HepG2 (cell line): ENCODE data around the gene ZXDC. TPM values are rescaled to one million over a fixed set of nuclear protein-coding genes. Genes with fewer than 3 reads are reported as not detected.

Source experiments
- ATF7 ChIP-seq, 2 experiments: fragments of 450-650 bp in 1 of 2; sonication (generic) in 1 of 2; formaldehyde crosslinking in 1 of 2; IDR thresholded peaks; 2 replicates each; pipeline versions ENCODE4 v1.4.0 to v1.6.1; 2016 to 2020; ENCODE audit warnings: antibody characterized with exemption in 1 of 2, mild to moderate bottlenecking in 1 of 2, missing genetic modification reagents in 1 of 2
- CBFB ChIP-seq: sonication (generic); formaldehyde crosslinking; IDR thresholded peaks from 2 replicates; pipeline ENCODE4 v1.4.0; 2020; ENCODE audit warnings: missing genetic modification reagents
- ETV6 ChIP-seq: sonication (generic); formaldehyde crosslinking; conservative IDR thresholded peaks from 2 replicates; pipeline ENCODE4 v1.4.0; 2020; ENCODE audit warnings: missing genetic modification reagents
- KLF11 ChIP-seq: IDR thresholded peaks from 2 replicates; pipeline ENCODE4 v1.6.1; 2016; ENCODE audit warnings: missing compliant biosample characterization
- MED1 ChIP-seq: sonication (generic); formaldehyde crosslinking; IDR thresholded peaks from 2 replicates; pipeline ENCODE4 v1.4.0; 2020; ENCODE audit warnings: missing genetic modification reagents
- MED8 ChIP-seq: sonication (generic); formaldehyde crosslinking; IDR thresholded peaks from 2 replicates; pipeline ENCODE4 v1.8.1; 2023; ENCODE audit warnings: mild to moderate bottlenecking, missing genetic modification reagents; ENCODE audit not compliant: insufficient replicate concordance
- MEIS2 ChIP-seq: sonication (generic); formaldehyde crosslinking; IDR thresholded peaks from 2 replicates; pipeline ENCODE4 v1.9.0; 2021; ENCODE audit warnings: mild to moderate bottlenecking, missing genetic modification reagents
- NFE2L2 ChIP-seq: fragments of 150-350 bp; IDR thresholded peaks from 2 replicates; pipeline ENCODE4 v1.6.1; 2014; ENCODE audit warnings: low read length
- PHF8 ChIP-seq: sonication (generic); formaldehyde crosslinking; IDR thresholded peaks from 2 replicates; pipeline ENCODE4 v1.5.0; 2020; ENCODE audit warnings: missing genetic modification reagents
- TP53 ChIP-seq: sonication (generic); formaldehyde crosslinking; conservative IDR thresholded peaks from 2 replicates; pipeline ENCODE4 v1.4.0; 2020; ENCODE audit warnings: missing genetic modification reagents
- YEATS4 ChIP-seq: sonication (generic); formaldehyde crosslinking; IDR thresholded peaks from 2 replicates; pipeline ENCODE4 v1.4.0; 2020; ENCODE audit warnings: missing genetic modification reagents, borderline replicate concordance
- ZNF160 ChIP-seq: sonication (generic); formaldehyde crosslinking; IDR thresholded peaks from 2 replicates; pipeline ENCODE4 v1.8.0; 2022; ENCODE audit warnings: mild to moderate bottlenecking, inconsistent platforms, missing genetic modification reagents
- ZNF230 ChIP-seq: sonication (generic); formaldehyde crosslinking; IDR thresholded peaks from 2 replicates; pipeline ENCODE4 v1.4.0; 2020; ENCODE audit warnings: mild to moderate bottlenecking, missing genetic modification reagents
- ZNF430 ChIP-seq: sonication (generic); formaldehyde crosslinking; IDR thresholded peaks from 2 replicates; pipeline ENCODE4 v1.9.0; 2021; ENCODE audit warnings: mild to moderate bottlenecking, missing genetic modification reagents
- ZNF577 ChIP-seq: sonication (generic); formaldehyde crosslinking; IDR thresholded peaks from 2 replicates; pipeline ENCODE4 v1.4.0; 2020; ENCODE audit warnings: mild to moderate bottlenecking, low read depth, missing genetic modification reagents, borderline replicate concordance
- ZNF629 ChIP-seq: sonication (generic); formaldehyde crosslinking; conservative IDR thresholded peaks from 2 replicates; pipeline ENCODE4 v1.5.0; 2020; ENCODE audit warnings: missing genetic modification reagents
- polyA plus RNA-seq, 8 experiments: library from polyadenylated mRNA; depleted of rRNA in 3 of 8; stranded (reverse) in 7 of 8; unstranded in 1 of 8; fragments of >200 nt; fragmentation: Illumina TruSeq in 4 of 8; extraction: Trizol in 4 of 8; gene quantifications; 2 replicates each; pipeline versions ENCODE4 v1.2.1 to v1.2.3, GENCODE V29; 2011 to 2016; ENCODE audit warnings: low read depth in 4 of 8, missing spikeins in 1 of 8, mixed read lengths in 1 of 8; ENCODE audit not compliant: insufficient read depth in 1 of 8
- total RNA-seq, 5 experiments: library from RNA; depleted of rRNA; stranded (reverse); fragments of >200 nt; fragmentation: Illumina TruSeq; extraction: Trizol; gene quantifications; 2 replicates each; pipeline ENCODE4 v1.2.3, GENCODE V29; 2016; ENCODE audit warnings: low read depth in 1 of 5
- TF ChIP-seq, protein P1 (sequence below): sonication (generic); formaldehyde crosslinking; IDR thresholded peaks from 2 replicates; pipeline ENCODE4 v1.4.0; 2020; ENCODE audit warnings: missing genetic modification reagents, mild to moderate bottlenecking, borderline replicate concordance
- TF ChIP-seq, protein P2 (sequence below): sonication (generic); formaldehyde crosslinking; conservative IDR thresholded peaks from 2 replicates; pipeline ENCODE4 v1.8.0; 2022; ENCODE audit warnings: low read depth, missing genetic modification reagents
- TF ChIP-seq, protein P3 (sequence below): IDR thresholded peaks from 2 replicates; pipeline ENCODE4 v1.6.1; 2016; ENCODE audit warnings: missing compliant biosample characterization, missing genetic modification reagents, borderline replicate concordance
- TF ChIP-seq, protein P4 (sequence below): sonication (generic); formaldehyde crosslinking; IDR thresholded peaks from 2 replicates; pipeline ENCODE4 v1.4.0; 2020; ENCODE audit warnings: low read depth, mild to moderate bottlenecking, missing genetic modification reagents
- TF ChIP-seq, protein P5 (sequence below), 2 experiments: sonication (generic) in 1 of 2; formaldehyde crosslinking in 1 of 2; IDR thresholded peaks; 2 replicates each; pipeline versions ENCODE4 v1.4.0 to v1.6.1; 2018 to 2020; ENCODE audit warnings: missing genetic modification reagents in 2 of 2, borderline replicate concordance in 1 of 2, low read depth in 1 of 2, mild to moderate bottlenecking in 1 of 2, missing biosample characterization in 1 of 2

The ZXDC gene
- total and polyA plus RNA-seq, 2 of the 13 experiments (the other 11 are each of a cell fraction or from before 2014, with no cell fraction given), result 17.6 to 21.2 TPM

DNA sequence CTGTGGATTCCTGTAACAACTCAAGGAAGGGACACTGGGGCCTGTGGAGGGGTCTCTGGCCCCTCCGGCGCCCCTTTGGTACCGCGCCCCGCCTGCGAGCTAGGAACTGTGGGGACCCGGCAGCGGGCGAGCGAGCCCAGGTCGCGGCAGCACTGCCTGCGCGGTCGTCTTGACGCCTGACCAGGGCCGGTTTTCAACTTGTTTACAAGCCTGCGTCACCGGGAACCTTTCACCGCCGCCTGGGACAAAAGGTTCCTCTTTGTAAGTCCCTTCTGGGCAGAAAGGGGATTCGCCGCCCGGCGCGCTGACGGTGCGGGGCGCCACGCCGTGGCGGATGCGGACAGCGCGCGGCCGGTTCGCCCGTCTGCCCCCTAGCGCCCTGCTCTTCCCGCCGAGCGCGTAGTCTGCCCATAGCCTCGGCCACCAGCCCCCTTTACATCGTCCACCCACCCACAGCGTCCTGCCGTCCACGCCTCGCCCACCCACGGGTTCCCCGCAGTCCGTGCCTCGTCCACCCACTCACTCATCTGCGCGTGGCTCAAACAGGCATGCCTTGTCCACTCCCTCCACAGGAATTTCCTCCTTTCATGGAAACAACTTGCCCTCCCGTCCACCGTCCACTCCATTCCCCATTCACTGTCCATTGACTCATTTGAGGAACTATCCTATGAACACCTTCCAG is 86.4 kb downstream of the ZXDC start (continued):
- TF ChIP-seq, protein P1, sequence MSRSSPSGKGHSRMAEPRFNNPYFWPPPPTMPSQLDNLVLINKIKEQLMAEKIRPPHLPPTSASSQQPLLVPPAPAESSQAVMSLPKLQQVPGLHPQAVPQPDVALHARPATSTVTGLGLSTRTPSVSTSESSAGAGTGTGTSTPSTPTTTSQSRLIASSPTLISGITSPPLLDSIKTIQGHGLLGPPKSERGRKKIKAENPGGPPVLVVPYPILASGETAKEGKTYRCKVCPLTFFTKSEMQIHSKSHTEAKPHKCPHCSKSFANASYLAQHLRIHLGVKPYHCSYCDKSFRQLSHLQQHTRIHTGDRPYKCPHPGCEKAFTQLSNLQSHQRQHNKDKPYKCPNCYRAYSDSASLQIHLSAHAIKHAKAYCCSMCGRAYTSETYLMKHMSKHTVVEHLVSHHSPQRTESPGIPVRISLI, result no peak
- TF ChIP-seq TP53, result no peak
- peak; percentile 48 for TF ChIP-seq MED8 (CRISPR knock-in tag)
- TF ChIP-seq, protein P2, sequence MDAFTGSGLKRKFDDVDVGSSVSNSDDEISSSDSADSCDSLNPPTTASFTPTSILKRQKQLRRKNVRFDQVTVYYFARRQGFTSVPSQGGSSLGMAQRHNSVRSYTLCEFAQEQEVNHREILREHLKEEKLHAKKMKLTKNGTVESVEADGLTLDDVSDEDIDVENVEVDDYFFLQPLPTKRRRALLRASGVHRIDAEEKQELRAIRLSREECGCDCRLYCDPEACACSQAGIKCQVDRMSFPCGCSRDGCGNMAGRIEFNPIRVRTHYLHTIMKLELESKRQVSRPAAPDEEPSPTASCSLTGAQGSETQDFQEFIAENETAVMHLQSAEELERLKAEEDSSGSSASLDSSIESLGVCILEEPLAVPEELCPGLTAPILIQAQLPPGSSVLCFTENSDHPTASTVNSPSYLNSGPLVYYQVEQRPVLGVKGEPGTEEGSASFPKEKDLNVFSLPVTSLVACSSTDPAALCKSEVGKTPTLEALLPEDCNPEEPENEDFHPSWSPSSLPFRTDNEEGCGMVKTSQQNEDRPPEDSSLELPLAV (CRISPR knock-in tag), result no peak
- TF ChIP-seq, protein P3, sequence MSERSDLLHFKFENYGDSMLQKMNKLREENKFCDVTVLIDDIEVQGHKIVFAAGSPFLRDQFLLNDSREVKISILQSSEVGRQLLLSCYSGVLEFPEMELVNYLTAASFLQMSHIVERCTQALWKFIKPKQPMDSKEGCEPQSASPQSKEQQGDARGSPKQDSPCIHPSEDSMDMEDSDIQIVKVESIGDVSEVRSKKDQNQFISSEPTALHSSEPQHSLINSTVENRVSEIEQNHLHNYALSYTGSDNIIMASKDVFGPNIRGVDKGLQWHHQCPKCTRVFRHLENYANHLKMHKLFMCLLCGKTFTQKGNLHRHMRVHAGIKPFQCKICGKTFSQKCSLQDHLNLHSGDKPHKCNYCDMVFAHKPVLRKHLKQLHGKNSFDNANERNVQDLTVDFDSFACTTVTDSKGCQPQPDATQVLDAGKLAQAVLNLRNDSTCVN (CRISPR knock-in tag), result 0 out of 2 replicates have a peak, but pooled peaks have one; percentile 30
- no peak for TF ChIP-seq KLF11 (CRISPR knock-in tag)
- peak; percentile 86; the same call in 1 of the 2 replicates for TF ChIP-seq ZNF160 (CRISPR knock-in tag)
- no peak for TF ChIP-seq ZNF577 (CRISPR knock-in tag)
- TF ChIP-seq, protein P4, sequence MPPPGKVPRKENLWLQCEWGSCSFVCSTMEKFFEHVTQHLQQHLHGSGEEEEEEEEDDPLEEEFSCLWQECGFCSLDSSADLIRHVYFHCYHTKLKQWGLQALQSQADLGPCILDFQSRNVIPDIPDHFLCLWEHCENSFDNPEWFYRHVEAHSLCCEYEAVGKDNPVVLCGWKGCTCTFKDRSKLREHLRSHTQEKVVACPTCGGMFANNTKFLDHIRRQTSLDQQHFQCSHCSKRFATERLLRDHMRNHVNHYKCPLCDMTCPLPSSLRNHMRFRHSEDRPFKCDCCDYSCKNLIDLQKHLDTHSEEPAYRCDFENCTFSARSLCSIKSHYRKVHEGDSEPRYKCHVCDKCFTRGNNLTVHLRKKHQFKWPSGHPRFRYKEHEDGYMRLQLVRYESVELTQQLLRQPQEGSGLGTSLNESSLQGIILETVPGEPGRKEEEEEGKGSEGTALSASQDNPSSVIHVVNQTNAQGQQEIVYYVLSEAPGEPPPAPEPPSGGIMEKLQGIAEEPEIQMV (CRISPR knock-in tag), result peak; percentile 76; the same call in 1 of the 2 replicates
- TF ChIP-seq PHF8 (CRISPR knock-in tag), result no peak
- TF ChIP-seq ZNF230 (CRISPR knock-in tag), result peak; percentile 86; the same call in 1 of the 2 replicates
- TF ChIP-seq MEIS2 (CRISPR knock-in tag), result peak; percentile 60
- TF ChIP-seq, protein P5, sequence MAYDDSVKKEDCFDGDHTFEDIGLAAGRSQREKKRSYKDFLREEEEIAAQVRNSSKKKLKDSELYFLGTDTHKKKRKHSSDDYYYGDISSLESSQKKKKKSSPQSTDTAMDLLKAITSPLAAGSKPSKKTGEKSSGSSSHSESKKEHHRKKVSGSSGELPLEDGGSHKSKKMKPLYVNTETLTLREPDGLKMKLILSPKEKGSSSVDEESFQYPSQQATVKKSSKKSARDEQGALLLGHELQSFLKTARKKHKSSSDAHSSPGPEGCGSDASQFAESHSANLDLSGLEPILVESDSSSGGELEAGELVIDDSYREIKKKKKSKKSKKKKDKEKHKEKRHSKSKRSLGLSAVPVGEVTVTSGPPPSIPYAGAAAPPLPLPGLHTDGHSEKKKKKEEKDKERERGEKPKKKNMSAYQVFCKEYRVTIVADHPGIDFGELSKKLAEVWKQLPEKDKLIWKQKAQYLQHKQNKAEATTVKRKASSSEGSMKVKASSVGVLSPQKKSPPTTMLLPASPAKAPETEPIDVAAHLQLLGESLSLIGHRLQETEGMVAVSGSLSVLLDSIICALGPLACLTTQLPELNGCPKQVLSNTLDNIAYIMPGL (CRISPR knock-in tag; IDR thresholded peaks at IDR 0.05; ENCODE audit: borderline replicate concordance in 1 of 2, low read depth in 1 of 2), result peak; percentile 96 to 97
- TF ChIP-seq ETV6 (CRISPR knock-in tag), result 0 out of 2 replicates have a peak, but pooled peaks have one; percentile 27
- no peak for TF ChIP-seq NFE2L2
- TF ChIP-seq ATF7 (IDR thresholded peaks at IDR 0.05), result no peak
- peak; percentile 64; the same call in 1 of the 2 replicates for TF ChIP-seq ATF7 (CRISPR knock-in tag; IDR thresholded peaks at IDR 0.05)
- no peak for TF ChIP-seq ZNF430 (CRISPR knock-in tag)
- TF ChIP-seq YEATS4 (CRISPR knock-in tag), result peak; percentile 85; the same call in 1 of the 2 replicates
- peak; percentile 81 for TF ChIP-seq MED1
- TF ChIP-seq CBFB (CRISPR knock-in tag), result peak; percentile 73
- peak; percentile 46; the same call in 1 of the 2 replicates for TF ChIP-seq ZNF629 (CRISPR knock-in tag)
